ENCODE results near the gene ZNF507. TPM values are rescaled to one million over a fixed set of nuclear protein-coding genes. Genes with fewer than 3 reads are reported as not detected.

ZNF507 gene
- total and polyA plus RNA-seq, 2 of the 8 experiments (the other 6 are each of a cell fraction or from before 2014, with no cell fraction given) = 8.6 to 28.8 TPM

DNA sequence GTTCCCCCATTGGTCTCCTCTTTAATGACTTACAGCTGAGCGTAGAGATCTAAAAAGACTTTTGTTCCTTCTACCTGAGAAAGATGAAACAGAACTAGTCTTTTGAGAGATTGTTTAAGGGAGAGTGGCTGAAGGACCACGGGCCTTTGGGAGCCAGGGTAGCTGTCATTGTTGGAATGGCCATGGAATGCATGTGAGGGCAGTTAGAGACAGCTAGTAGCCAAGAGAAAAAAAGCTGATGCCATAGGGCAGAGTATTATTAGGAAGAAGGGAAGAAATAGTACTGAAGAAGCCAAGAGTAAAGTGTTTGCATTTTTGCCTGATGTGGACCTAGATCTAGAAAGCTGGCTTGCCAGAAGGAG, 5.6 kb downstream of the ZNF507 start (continued):
- TF ChIP-seq MAFK (IDR thresholded peaks at IDR 0.05; ENCODE audit: low read depth, low read length) = no peak
- TF ChIP-seq TEAD4 (IDR thresholded peaks at IDR 0.05; ENCODE audit: low read depth, low read length) = no peak
